A549 (cell line): ENCODE data around the gene PCSK6. TPM values are rescaled to one million over a fixed set of nuclear protein-coding genes. Genes with fewer than 3 reads are reported as not detected.

Experiments
- ATAC-seq, 2 experiments: fragments of 200-7000 bp in 1 of 2; fragments of >200 bp in 1 of 2; cut with Nextera tagmentation in 1 of 2; cut with Tn5 transposase in 1 of 2; 3 replicates each; pipeline versions ENCODE4 v1.8.0 to v1.9.1; 2018 to 2020; ENCODE audit warnings: mild to moderate bottlenecking in 1 of 2, moderate library complexity in 1 of 2
- CTCF ChIA-PET: fragments of 300-600 bp; sonication (Branson Sonifier 250); formaldehyde crosslinking; extraction: SDS; loops from one replicate; lab custom pipeline; 2021; ENCODE audit warnings: antibody characterized with exemption, inconsistent platforms; lab: Yijun Ruan, JAX
- POLR2A ChIA-PET: fragments of 350-600 bp; formaldehyde crosslinking; extraction: SDS; loops from one replicate; lab custom pipeline; 2021; ENCODE audit warnings: antibody characterized with exemption, inconsistent platforms; lab: Yijun Ruan, JAX
- DNase-seq, 2 experiments: peaks; one replicate each; pipeline versions ENCODE4 v3.0.0 to v3.0.0-alpha.2; 2011 to 2016; ENCODE audit warnings: low read depth in 1 of 2, low spot score in 1 of 2
- FAIRE-seq: peaks from 2 replicates; lab custom pipeline; 2011; peaks lifted over from hg19 to GRCh38; lab: Jason Lieb, UNC
- H3K27ac ChIP-seq, 2 experiments: fragments of >200 bp; sonication (Bioruptor Twin); formaldehyde crosslinking; 3 replicates each; pipeline ENCODE4 v1.5.1; 2016 to 2017
- H3K4me1 ChIP-seq: fragments of >200 bp; sonication (Bioruptor Twin); formaldehyde crosslinking; 3 replicates; pipeline ENCODE4 v1.6.1; 2016
- H3K4me2 ChIP-seq: fragments of >200 bp; sonication (Bioruptor Twin); formaldehyde crosslinking; 3 replicates; pipeline ENCODE4 v1.6.1; 2016
- H3K4me3 ChIP-seq: fragments of >200 bp; sonication (Bioruptor Twin); formaldehyde crosslinking; 3 replicates; pipeline ENCODE4 v1.5.1; 2016
- H3K9me3 ChIP-seq: fragments of >200 bp; sonication (Bioruptor Twin); formaldehyde crosslinking; 3 replicates; pipeline ENCODE4 v1.6.1; 2016
- BCL3 ChIP-seq: fragments of >200 bp; sonication (Bioruptor Twin); formaldehyde crosslinking; IDR thresholded peaks from 3 replicates; pipeline ENCODE4 v1.6.1; 2016
- CTCF ChIP-seq: fragments of >200 bp; sonication (Bioruptor Twin); formaldehyde crosslinking; IDR thresholded peaks from 3 replicates; pipeline ENCODE4 v1.5.1; 2016
- E2F6 ChIP-seq: IDR thresholded peaks from 2 replicates; pipeline ENCODE4 v1.6.1; 2012; ENCODE audit warnings: low read depth, borderline replicate concordance
- EHMT2 ChIP-seq: fragments of 200-600 bp; sonication (generic); IDR thresholded peaks from 2 replicates; pipeline ENCODE4 v1.6.1; 2016; ENCODE audit warnings: antibody characterized with exemption, low read depth, mild to moderate bottlenecking, moderate library complexity
- EP300 ChIP-seq, 2 experiments: fragments of >200 bp; sonication (Bioruptor Twin); formaldehyde crosslinking; IDR thresholded peaks; 2 replicates in 1 of 2; 3 replicates in 1 of 2; pipeline ENCODE4 v1.6.1; 2016 to 2017
- GATA3 ChIP-seq: IDR thresholded peaks from 2 replicates; pipeline ENCODE4 v1.6.1; 2012; ENCODE audit warnings: borderline replicate concordance
- HDAC2 ChIP-seq: fragments of 200-600 bp; sonication (generic); IDR thresholded peaks from 2 replicates; pipeline ENCODE4 v1.6.1; 2016
- HEYL ChIP-seq: fragments of 250-450 bp; sonication (Bioruptor Pico); IDR thresholded peaks from 2 replicates; pipeline ENCODE4 v1.8.0; 2021; ENCODE audit warnings: mild to moderate bottlenecking, moderate library complexity
- HMGXB4 ChIP-seq: fragments of 250-450 bp; sonication (Bioruptor Pico); IDR thresholded peaks from 2 replicates; pipeline ENCODE4 v1.5.0; 2021; ENCODE audit warnings: mild to moderate bottlenecking, moderate library complexity, borderline replicate concordance
- HOXB5 ChIP-seq: fragments of 250-450 bp; sonication (Bioruptor Pico); IDR thresholded peaks from 2 replicates; pipeline ENCODE4 v1.5.0; 2020; ENCODE audit warnings: mild to moderate bottlenecking, moderate library complexity
- JUNB ChIP-seq: fragments of >200 bp; sonication (Bioruptor Twin); formaldehyde crosslinking; IDR thresholded peaks from 2 replicates; pipeline ENCODE4 v1.6.1; 2016
- NFE2L2 ChIP-seq: fragments of 150-350 bp; conservative IDR thresholded peaks from 2 replicates; pipeline ENCODE4 v1.6.1; 2014; ENCODE audit warnings: low read length
- POLR2AphosphoS2 ChIP-seq: conservative IDR thresholded peaks from 2 replicates; pipeline ENCODE4 v1.6.1; 2012; ENCODE audit warnings: low read length, improper control_type of control experiment, inconsistent platforms
- RAD21 ChIP-seq, 2 experiments: fragments of >200 bp in 1 of 2; sonication (Bioruptor Twin) in 1 of 2; formaldehyde crosslinking in 1 of 2; IDR thresholded peaks in 1 of 2; conservative IDR thresholded peaks in 1 of 2; 2 replicates in 1 of 2; 3 replicates in 1 of 2; pipeline ENCODE4 v1.6.1; 2012 to 2018; ENCODE audit warnings: inconsistent platforms in 1 of 2
- REST ChIP-seq: fragments of 200-600 bp; sonication (generic); IDR thresholded peaks from 2 replicates; pipeline ENCODE4 v1.6.1; 2016; ENCODE audit warnings: antibody characterized with exemption, mild to moderate bottlenecking, moderate library complexity
- ZFP36 ChIP-seq: fragments of 450-650 bp; IDR thresholded peaks from 2 replicates; pipeline ENCODE4 v1.6.1; 2014; ENCODE audit warnings: borderline replicate concordance; ENCODE audit not compliant: partially characterized antibody
- WGBS: methylation state at CpG from one replicate; pipeline ENCODE4 v1.1.6; 2017; ENCODE audit errors: missing lambda C conversion rate; 5-methylcytosine and 5-hydroxymethylcytosine counted together
- polyA plus RNA-seq, 4 experiments: library from polyadenylated mRNA; depleted of rRNA in 3 of 4; stranded (reverse); fragments of >200 nt; fragmentation: RNase III in 1 of 4; extraction: RNeasy Plus Mini Kit Qiagen cat#74134 plus additional on column Dnase treatment in 1 of 4; gene quantifications; 2 replicates in 3 of 4; 3 replicates in 1 of 4; pipeline ENCODE4 v1.2.3, GENCODE V29; 2011 to 2017

PCSK6 gene
- polyA plus RNA-seq, 2 of the 4 experiments (the other 2 are of a cell fraction): 10.0 to 15.2 TPM

GRCh38 chr15:101469520-101470288, 19.8 kb downstream of the PCSK6 start:
- Histone ChIP-seq H3K4me3 (no peak overlapping the region), H3K9me3 (no peaks in the 10 kb centered on the region)
- DNase-seq: no peak
- TF ChIP-seq HEYL (CRISPR knock-in tag): no peak
- TF ChIP-seq, all 56 proteins: peak for 0
- no peak overlapping the region for H3K4me2 ChIP-seq
- 79% methylated on average over 21 of the region's 21 CpGs for WGBS
- H3K27ac ChIP-seq: no peak overlapping the region
- no peak for FAIRE-seq
- no peaks in the 10 kb centered on the region for H3K4me1 ChIP-seq
- no peak for ATAC-seq
- POLR2A ChIA-PET: no interaction called here
- CTCF ChIA-PET: interaction anchor here (0.8 to 2.0 kb wide), 9 partner anchors 12 to 172 kb away, joined by 3 to 8 read pairs (median 4); no protein-coding TSS in a partner anchor

GRCh38 chr15:101466188-101466587, 23.3 kb downstream of the PCSK6 start:
- no peak for TF ChIP-seq E2F6
- TF ChIP-seq ZFP36: no peak
- TF ChIP-seq CTCF: no peak
- no peak for TF ChIP-seq EHMT2
- TF ChIP-seq RAD21 (conservative IDR thresholded peaks at IDR 0.05 in 1 of 2, IDR thresholded peaks at IDR 0.05 in 1 of 2): no peak
- no peak for TF ChIP-seq GATA3
- TF ChIP-seq REST: no peak
- no peak for TF ChIP-seq JUNB
- TF ChIP-seq HMGXB4 (CRISPR knock-in tag): no peak
- no peak for TF ChIP-seq BCL3
- TF ChIP-seq POLR2AphosphoS2: no peak
- no peak for TF ChIP-seq HOXB5 (CRISPR knock-in tag)
- no peak for TF ChIP-seq HDAC2
- TF ChIP-seq EP300 (IDR thresholded peaks at IDR 0.05): no peak
- TF ChIP-seq NFE2L2: no peak
- Histone ChIP-seq H3K4me2 (no peak overlapping the region), H3K4me3 (no peak overlapping the region), H3K4me1 (no peaks in the 10 kb centered on the region), H3K27ac (no peak overlapping the region), H3K9me3 (no peaks in the 10 kb centered on the region)
- ChIA-PET POLR2A (no interaction called here), CTCF (no interaction called here)
- DNase-seq (no peak), FAIRE-seq (no peak), ATAC-seq (no peak)
- WGBS: 83% methylated on average over 9 of the region's 9 CpGs
